ENCODE measurements around the gene IL5.

GRCh38 chr5:132493241-132493640, 50.1 kb downstream of the IL5 start:
- TF ChIP-seq GATA1 (IDR thresholded peaks at IDR 0.05; ENCODE audit: low read depth, low read length) (no peak), POLR2A (IDR thresholded peaks at IDR 0.05; ENCODE audit: low read length) (no peak)
